GM18502 (cell line): Measurements from ENCODE around the gene DCANP1.
"Not testable (repeated sequence)": the region's sequence is repeated elsewhere in the genome, so short reads cannot be mapped to it uniquely, and the experiment has no call there.

ENCODE experiments used
- ATAC-seq: cut with Tn5 transposase; IDR thresholded peaks from one replicate; pipeline ENCODE4 v1.9.1; 2021; ENCODE audit warnings: mild to moderate bottlenecking; ENCODE audit not compliant: unreplicated experiment, poor library complexity

The DCANP1 gene

GRCh38 chr5:135447298-135447929, at the start of gene DCANP1:
TSS of gene DCANP1 (minus strand) at chr5:135447348. CDS start at chr5:135447108, 240 bp downstream.
- ATAC-seq = no peak

- ATAC-seq = not testable (repeated sequence)
Measured at GRCh38 chr5:135495531-135495930, 48.4 kb upstream of the DCANP1 start.

GRCh38 chr5:135494196-135494595, 47.0 kb upstream of the DCANP1 start:
- no peak for ATAC-seq

- no peak for ATAC-seq
Measured at GRCh38 chr5:135493406-135494180, 46.4 kb upstream of the DCANP1 start.

- ATAC-seq = no peak
Measured at GRCh38 chr5:135492319-135492626, 45.1 kb upstream of the DCANP1 start.

GRCh38 chr5:135491552-135492318, 44.6 kb upstream of the DCANP1 start:
- no peak for ATAC-seq

GRCh38 chr5:135491038-135491551, 43.9 kb upstream of the DCANP1 start:
- no peak for ATAC-seq

- no peak for ATAC-seq
Measured at GRCh38 chr5:135490245-135491037, 43.3 kb upstream of the DCANP1 start.

GRCh38 chr5:135489466-135490244, 42.5 kb upstream of the DCANP1 start:
- no peak for ATAC-seq

- ATAC-seq = no peak
Measured at GRCh38 chr5:135488727-135489465, 41.7 kb upstream of the DCANP1 start.

GRCh38 chr5:135487839-135488514, 40.8 kb upstream of the DCANP1 start:
- ATAC-seq = no peak

GRCh38 chr5:135487037-135487395, 39.9 kb upstream of the DCANP1 start:
- no peak for ATAC-seq

GRCh38 chr5:135486131-135487036, 39.2 kb upstream of the DCANP1 start:
- ATAC-seq = no peak

- no peak for ATAC-seq
Measured at GRCh38 chr5:135484674-135485086, 37.5 kb upstream of the DCANP1 start.

GRCh38 chr5:135483254-135483653, 36.1 kb upstream of the DCANP1 start:
- no peak for ATAC-seq

- no peak for ATAC-seq
Measured at GRCh38 chr5:135482381-135482933, 35.3 kb upstream of the DCANP1 start.

- ATAC-seq = no peak
Measured at GRCh38 chr5:135481909-135482311, 34.8 kb upstream of the DCANP1 start.
